Hepatocyte (in vitro differentiated cells): Measurements from ENCODE around the gene NAV2.

Experiments used
- EZH2phosphoT487 ChIP-seq: fragments of 200-600 bp; sonication (generic); IDR thresholded peaks from one replicate; pipeline ENCODE4 v1.6.1; 2018; ENCODE audit warnings: antibody characterized with exemption, mild to moderate bottlenecking, low read depth, moderate library complexity; ENCODE audit not compliant: unreplicated experiment, severe bottlenecking
- TF ChIP-seq, protein P1 (sequence below): fragments of 200-600 bp; sonication (generic); IDR thresholded peaks from 2 replicates; pipeline ENCODE4 v1.5.1; 2016; ENCODE audit warnings: antibody characterized with exemption, mild to moderate bottlenecking; ENCODE audit not compliant: poor library complexity

DNA sequence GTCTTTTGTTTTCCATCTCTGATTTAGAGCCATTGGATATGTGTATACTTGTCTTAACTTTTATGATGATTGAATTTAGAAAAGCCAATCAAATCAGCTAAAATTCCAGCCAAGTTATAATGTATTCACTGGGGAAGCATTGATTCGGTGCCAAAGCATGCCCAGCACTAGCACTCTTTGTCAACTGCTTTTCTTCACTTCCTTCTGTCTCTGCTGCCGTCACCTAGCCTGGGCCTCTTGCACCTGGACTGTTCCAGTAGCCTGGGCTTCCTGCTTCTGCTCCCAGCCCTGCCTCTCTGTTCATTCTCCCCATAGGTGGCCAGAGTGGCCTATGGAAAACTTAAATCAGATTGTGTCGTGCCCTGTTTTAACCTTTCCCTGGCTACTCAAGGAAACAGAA, 80.7 kb downstream of the NAV2 start:
- TF ChIP-seq, protein P1, sequence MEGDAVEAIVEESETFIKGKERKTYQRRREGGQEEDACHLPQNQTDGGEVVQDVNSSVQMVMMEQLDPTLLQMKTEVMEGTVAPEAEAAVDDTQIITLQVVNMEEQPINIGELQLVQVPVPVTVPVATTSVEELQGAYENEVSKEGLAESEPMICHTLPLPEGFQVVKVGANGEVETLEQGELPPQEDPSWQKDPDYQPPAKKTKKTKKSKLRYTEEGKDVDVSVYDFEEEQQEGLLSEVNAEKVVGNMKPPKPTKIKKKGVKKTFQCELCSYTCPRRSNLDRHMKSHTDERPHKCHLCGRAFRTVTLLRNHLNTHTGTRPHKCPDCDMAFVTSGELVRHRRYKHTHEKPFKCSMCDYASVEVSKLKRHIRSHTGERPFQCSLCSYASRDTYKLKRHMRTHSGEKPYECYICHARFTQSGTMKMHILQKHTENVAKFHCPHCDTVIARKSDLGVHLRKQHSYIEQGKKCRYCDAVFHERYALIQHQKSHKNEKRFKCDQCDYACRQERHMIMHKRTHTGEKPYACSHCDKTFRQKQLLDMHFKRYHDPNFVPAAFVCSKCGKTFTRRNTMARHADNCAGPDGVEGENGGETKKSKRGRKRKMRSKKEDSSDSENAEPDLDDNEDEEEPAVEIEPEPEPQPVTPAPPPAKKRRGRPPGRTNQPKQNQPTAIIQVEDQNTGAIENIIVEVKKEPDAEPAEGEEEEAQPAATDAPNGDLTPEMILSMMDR: no peak
- no peak for TF ChIP-seq EZH2phosphoT487
